HG02678 (cell line): ENCODE data around the gene RPL31.

ENCODE experiments used
- ATAC-seq: cut with Tn5 transposase; IDR thresholded peaks from one replicate; pipeline ENCODE4 v1.9.1; 2021; ENCODE audit warnings: mild to moderate bottlenecking, moderate library complexity; ENCODE audit not compliant: unreplicated experiment

The RPL31 gene

DNA sequence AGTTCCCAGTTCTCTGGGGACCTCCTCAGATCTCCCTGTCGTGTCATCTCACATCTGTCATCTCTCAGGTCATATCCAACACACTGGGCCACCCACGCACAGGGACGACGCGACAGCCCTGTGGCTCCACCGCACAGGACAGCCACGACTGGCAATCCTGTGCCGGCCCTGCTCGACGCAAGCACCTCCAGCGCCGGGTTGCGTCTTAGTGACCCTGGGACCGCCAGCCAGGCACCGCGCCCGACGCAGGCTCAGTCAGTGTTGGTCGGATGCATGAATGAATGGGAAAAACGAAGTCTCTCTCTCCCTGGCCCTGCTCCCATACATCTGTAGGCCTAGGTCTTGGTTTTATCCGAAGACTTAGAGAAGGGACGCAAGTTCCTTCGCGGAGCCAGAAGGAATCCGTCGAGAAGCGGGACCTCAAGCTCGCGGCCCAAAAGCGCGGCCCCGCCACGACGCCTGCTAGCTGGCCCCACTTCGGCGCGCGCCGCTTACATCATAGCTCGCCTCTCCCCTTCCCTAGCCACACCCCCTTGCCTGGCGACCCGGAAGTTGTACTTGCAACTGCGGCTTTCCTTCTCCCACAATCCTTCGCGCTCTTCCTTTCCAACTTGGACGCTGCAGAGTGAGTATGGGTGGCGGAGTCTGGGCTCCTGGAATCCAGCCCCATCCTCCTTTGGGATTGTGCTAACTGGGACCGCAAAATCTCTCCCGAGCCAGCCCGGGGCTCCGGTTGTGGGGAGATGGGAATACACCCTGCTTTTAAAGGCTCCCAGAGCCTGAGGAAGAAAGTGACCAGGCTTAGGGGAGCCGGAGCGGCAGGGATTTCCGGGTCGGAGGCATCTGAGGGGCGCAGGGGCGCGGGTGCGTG lies at the start of gene RPL31:
Gene RPL31, plus strand, starts transcription at position 599 of the 871 bp plus-strand sequence. CDS start 413 bp downstream, outside the sequence.
- ATAC-seq: peak; percentile 97

DNA sequence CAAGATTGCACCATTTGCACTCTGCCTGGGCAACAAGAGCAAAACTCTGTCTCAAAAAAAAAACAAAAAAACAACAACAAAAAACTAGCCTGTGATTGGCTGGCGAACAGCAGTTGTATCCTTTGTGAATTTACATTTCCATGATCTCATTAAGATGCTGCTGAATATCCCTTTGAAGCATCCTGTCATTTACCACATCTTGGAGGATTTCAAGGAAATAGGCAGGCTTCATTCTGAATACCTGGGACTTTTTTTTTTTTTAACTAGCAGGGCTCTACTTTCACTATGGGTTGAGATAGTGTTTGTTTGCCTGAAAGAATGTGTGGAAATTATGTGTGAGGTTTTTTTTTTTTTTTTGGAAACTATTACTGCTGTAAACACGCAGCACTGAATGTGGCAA lies 49.6 kb upstream of the RPL31 start:
- ATAC-seq: no peak

DNA sequence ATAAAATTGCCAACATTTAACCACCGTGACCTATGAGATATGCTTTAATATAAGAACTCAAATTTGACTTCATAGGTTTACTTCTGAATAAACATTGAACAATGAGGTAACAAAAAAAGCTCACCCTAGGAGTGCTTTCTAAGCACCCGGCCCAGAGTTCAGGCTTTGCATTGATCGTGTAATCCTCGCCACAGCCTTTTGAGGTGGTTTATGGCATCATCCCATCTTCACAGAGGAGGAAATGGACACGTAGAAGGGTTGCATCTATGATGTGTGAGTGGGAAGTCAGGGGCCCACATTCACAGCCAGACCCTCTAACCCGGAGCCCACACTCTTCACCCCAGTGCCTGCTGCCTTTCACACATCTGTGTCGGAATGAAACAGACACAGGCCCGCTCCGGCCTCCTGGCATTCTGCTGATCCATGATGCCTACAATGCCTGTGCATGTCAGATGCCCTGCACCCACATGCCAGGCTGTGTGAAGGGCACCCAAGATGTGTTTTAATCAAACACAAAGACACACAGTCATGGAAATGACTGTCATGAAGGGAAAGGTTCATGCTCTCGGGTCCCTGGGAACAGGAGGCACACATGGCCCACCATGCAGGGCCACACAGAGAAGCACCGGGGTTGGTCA lies 48.6 kb upstream of the RPL31 start:
- ATAC-seq: no peak

DNA sequence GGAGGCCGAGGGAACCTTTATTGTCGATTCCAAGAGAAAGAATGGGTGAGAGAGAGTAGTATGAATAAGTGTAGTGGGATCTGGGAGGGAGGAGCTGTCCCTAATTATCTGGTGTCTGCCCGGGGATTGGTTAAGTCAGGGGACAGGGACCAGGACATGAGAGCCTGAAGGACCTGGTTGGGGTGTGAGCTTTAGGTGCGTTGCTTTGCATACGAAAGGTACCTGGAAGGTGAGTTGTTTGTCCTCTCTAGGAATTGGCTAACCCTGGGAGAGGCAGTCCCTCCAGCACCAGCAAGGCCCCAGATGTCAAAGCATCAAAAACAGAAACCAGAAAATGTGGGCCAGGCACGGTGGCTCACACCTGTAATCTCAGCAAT lies 48.1 kb upstream of the RPL31 start:
- no peak for ATAC-seq

DNA sequence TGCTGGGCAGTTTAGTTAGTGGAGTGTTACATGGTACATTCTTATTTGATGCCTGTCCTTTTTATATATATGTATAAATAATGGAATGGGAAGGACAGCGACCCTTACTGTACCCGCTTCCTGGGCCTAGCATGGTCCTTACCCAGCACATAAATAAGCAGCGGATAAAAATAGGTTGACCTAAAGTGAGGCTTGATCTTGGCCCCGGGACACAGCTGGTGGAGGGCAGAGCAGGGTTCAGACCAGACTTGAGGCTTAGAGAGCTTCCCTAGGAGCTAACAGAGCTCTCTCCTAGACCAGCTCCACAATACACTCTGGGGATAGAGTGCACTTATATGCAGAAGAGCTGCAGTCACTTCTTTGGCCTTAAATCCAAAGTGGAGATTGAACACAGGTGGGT lies 46.9 kb upstream of the RPL31 start:
- ATAC-seq: no peak

DNA sequence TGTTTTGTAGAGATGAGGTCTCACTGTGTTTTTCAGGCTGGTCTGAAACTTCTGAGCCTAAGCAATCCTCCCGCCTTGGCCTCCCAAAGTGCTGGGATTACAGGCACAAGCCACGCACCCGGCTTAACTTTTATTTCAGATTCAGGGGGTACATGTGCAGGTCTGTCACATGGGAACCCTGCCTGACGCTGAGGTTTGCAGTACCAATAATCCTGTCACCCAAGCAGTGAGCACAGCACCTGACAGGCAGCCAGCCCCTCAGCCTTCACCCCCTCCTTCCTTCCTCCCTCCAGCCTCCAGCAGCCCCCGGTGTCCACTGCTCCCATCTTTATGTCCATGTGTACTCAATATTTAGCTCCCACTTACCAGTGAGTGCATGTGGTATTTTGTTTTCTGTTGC lies 46.0 kb upstream of the RPL31 start:
- no peak for ATAC-seq

DNA sequence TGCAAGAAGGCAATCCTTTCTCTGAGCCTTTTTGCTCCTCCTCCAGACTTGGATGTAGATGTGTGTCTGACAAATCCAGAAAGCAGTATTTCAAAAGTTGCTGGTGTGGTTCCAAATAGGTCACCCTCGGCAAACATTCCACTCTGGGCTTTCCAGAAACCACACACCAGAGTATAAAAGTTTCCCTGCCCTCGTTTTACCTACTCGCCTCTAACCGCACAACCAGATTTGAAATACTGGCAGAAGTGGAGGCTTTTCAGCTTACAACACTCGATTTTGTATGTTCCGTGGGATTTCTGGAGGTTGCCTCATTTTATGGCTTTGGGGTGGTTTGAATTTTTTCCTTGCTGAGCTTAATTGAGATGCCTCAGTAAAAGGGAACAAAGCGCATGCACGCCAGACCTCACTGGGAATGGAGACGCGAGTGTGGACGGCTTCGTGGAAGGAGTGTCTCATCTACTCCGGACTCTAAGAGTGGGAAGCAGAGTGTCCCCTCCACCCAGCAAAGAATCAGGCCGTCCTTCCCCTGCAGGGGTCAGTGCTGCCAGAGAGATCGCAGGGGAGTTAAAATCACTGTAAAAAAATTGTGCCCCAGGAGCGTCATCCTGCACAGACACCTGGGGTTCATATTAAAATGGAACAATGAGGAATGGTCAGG lies 44.0 kb upstream of the RPL31 start:
- ATAC-seq: no peak

DNA sequence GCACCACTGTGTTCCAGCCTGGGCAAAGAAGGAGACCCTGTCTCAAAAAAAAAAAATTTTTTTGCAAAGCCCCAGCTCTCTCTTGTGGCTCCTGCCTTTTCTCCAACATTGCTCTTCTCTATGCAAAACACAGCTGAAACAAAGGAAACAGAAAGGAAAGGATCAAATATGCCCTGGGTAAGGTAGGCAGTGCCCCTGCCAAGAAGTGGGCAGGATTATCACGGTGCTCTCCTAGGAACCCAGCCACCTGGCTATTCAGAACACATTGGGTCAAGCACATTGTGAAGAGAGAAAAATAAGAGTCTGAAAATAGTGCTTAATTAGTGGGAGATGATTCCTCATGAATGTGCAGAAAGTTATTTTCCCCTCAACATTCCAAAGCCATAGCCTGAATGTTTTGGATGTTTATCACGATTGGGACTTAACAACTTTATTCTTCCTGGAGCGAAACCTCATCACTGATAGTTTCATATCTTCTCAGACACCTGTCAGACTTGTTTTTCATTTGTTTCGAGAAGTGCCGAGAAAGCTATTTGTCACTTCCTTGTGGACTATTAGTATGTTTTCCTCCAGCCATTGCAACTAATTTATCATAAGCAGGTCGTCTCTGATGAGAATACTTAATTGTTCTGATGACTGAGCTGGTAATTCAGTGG lies 42.7 kb upstream of the RPL31 start:
- ATAC-seq: no peak

DNA sequence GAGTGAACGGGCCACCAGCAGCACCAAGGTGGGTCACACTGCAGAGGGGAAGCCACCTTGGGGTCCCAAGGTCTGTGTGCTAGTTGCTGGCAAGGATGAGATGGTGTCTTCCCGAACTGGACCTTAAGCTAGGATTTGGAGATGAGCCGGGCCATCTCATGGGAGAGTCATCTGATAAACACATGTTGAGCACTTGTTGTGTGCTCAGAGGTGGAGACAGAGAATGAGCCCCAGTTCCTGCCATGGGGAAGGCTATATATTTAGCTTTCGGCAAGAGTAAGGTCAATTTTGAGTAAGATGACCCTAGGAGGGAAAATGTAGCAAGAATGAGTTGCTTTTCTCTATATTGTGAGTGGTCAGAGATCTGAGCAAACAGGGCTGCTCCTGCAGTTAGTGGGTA lies 41.4 kb upstream of the RPL31 start:
- no peak for ATAC-seq

DNA sequence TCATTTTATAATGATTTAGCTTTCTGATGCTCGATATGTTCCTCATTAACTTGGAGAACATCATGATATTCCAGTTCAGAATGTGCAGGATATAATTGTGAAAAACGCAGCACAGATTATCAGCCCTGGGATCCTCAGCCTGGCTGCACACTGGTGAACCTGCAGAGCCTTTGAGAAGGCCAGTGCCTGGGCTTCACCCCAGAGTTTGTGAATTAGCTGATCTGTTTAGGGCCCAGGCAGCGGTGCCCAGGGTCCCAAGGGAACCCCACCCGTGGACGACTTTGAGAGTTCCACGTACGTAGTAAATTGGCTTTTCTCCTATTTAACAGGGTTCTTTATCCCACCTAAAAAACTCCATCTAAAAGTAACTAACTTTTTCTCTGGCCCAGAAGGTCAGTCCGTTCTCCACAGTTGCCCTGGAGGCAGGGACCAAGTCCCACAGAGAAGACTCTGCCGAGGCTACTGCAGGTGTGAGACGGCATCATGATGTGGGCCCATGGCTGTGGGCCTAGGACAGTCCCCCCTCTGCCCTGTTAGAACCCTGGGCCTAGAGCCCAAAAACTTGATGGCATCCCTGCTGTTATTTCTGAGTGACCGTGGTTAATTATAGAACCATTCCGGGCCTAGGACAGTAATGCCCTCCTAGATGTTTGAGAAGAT lies 39.6 kb upstream of the RPL31 start:
- ATAC-seq: no peak

DNA sequence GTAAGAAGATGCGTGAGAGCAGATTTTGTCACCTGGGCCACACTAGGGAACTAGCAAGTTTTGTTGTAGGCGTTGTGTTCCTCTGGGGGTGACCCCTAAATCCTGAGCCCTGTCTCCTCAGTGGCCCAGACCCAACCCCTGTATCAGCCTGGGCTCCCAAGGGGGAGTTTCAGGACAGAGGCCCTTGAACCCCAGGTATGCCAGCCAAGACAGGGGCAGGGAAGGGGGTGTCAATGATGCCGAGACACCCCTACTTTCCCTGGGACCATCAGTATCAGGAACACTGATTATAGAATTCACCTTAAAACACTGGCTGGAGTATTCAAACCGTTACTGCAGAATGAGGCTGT lies 39.1 kb upstream of the RPL31 start:
- ATAC-seq: no peak

DNA sequence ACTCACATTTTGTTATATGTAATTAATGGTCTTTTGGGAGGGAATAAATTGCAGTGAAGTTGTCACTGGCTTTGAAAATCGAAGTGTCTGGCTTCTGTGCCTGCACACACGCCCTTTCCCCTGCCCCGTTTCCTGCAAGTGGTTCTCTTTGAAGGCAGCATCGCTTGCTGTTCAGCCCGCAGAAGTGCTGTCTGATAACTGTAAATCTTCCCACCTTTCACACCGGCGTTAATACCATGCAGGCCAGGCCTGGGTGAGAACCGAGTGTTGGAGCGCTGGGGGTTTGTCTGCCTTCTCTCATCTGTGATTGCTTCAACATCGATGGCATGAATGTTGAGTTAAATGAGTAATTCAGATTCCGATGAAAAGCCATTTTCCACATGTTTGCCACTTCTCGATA lies 37.9 kb upstream of the RPL31 start:
- no peak for ATAC-seq

DNA sequence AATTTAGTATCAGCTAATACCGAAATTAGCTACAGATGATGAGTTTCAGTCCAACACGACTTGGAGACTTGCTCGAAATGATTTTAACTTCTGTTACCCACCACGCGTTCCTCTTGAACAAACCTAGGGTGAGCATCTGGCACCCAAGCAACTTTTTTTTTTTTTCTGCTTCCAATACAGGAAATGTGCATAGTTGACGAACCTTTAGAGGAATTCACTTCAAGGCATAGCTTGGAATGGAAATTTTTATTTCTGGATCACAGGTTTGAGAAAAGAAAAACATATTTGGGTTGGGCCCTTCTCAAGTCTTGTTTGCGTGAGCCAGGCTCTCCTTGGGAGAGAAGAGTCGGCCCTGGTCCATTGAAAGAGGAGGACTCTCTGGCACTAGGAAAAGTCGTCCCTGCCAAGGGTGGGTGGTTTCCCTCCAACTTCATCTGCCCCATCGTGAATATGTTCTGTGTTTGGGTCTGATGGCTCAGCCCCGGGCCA lies 37.4 kb upstream of the RPL31 start:
- no peak for ATAC-seq

DNA sequence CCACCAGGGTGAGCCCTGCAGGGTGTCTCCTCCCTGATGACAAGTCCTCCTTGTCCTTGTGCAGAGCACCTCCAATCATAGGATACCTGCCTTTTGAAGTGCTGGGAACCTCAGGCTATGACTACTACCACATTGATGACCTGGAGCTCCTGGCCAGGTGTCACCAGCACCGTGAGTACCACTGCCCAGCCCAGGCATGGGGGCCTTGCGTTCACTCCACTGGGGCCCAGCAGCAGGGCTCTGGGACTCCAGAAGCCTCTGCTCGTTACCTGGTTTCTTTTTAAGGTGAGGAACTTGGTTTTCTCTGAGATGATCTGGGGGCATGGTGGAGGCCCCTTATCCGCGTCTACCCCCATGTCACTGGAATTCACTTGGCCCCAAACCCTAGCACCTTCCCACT lies 36.5 kb upstream of the RPL31 start:
- no peak for ATAC-seq

DNA sequence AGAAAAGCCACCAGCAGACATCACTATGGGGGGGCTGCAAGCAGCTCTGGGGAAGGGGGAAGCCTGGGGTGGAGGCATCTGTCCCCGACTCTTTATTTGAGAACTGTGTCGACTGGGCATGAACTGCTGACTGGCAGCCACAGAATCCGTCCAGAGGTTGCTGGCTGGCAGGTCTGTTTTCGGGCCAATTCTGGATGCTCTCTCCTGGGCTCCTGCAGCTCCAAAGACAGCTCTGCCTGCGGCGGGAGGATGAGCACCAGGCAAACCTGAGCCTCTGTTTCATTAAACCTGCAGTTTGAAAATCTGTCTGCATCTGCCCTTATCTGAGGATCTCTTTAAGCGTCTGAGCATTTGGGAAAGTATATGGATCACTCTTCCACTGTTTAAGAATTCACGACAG lies 34.4 kb upstream of the RPL31 start:
- ATAC-seq: no peak

DNA sequence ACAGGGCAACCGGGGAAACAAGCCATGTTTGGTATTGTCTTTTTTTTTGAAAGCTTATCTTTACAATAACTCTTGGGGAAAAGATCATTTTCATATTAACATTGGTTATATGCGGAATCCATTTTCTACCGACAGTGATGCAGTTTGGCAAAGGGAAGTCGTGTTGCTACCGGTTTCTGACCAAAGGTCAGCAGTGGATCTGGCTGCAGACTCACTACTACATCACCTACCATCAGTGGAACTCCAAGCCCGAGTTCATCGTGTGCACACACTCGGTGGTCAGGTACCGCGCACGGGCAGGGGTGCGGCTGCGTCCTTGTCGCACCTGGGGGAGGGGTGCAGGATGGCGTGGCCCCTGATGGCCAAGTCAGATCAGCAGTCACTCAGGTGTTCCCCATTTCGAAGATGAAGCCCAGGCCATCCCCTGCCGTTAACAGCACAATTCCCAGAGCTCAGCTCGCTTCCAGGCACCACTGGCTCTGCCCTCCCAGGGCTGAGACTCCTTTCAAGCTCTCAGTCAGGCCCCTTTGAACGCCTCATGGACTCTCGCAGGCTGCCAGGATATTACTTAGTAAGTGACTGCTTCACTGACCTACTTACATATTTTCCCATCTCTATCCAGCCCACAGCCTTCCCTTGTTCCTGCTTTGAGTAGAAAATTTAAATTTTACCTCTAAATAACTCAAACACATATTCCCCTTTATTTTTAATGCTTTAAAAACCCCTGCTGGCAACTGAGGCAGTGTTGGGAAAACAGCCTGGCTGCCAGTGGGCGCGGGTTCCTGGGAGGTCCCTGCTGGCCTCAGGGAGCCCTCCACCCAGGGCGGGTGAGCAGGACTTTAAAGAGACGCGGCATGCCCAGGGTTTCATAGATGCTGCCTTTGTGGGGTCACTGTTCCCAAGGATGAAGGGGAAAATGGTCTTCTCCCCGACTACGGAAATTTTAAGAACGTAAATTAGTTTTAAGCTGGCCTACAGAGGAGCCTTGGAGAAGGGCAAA lies 33.6 kb upstream of the RPL31 start:
- ATAC-seq: no peak

DNA sequence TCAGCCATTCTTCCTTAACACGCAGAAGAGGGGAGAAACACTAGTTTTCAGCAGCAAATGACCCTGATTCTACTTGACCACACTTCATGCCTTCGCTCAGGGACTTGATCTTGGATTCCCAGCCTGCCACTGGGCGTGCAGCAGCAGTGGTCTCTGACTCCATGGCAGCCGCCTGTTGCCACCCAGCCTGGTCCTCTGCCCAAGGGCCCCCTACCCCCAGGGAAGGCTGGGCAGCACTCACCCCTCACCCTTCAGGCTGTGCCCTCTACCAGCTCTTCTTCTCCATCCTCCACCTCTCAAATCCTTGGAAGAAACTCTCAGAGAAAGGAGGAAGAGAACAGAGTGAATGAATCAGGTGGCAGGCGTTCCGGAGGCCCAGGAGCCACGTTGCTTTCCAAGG lies 32.1 kb upstream of the RPL31 start:
- ATAC-seq: no peak

DNA sequence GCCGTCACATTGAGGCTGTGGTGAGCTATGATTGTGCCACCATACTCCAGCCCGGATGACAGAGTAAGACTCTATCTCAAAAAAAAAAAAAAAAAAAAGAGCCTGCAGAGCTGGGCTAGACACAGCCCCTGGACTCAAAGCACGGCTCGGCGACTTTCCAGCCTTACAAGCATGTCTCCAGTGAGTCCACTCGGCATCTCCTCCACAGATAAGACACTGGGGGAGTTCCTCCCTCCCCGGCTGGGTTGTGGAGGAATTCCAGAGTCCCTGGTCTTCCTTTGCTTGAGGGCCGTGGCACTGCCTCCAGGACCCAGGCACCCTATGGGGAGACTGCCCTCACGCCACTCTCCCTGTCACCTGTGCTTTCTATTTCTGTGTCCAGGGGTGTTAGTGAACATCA lies 30.9 kb upstream of the RPL31 start:
- no peak for ATAC-seq

DNA sequence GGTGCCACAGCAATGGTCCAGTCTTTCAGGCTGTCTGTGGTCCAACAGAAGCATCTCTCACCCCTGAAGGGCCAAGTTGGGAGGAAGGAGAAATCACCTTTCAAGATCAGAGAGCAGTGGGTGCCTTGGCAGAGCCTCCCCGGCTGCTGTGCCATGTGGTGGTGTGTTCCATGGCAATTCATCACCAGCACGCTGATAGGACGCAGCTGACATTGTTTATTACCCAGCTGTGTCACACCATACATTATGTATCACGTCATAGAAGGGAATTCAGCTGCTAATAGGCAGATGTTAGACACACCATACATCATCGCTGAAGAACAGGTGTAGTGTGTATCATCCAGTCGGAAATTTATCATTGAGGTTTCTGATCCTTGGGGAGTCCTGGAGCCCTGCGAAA lies 29.6 kb upstream of the RPL31 start:
- ATAC-seq: no peak
